ENCODE measurements around the gene SLC38A1.

Gene SLC38A1

GRCh38 chr12:46160981-46161690, 107.7 kb downstream of the SLC38A1 start:
- no peak for DNase-seq

GRCh38 chr12:46160101-46160980, 108.5 kb downstream of the SLC38A1 start:
- DNase-seq, result peak; percentile 44

- no peak for DNase-seq
These were observed 109.4 kb downstream of the SLC38A1 start for GRCh38 chr12:46159309-46159901.

- no peak for DNase-seq
These were observed 110.3 kb downstream of the SLC38A1 start for GRCh38 chr12:46158501-46158900.

GRCh38 chr12:46154221-46154985, 114.4 kb downstream of the SLC38A1 start:
- DNase-seq, result no peak

GRCh38 chr12:46153268-46153872, 115.5 kb downstream of the SLC38A1 start:
- DNase-seq, result peak; percentile 8

- no peak for DNase-seq
These were observed 116.4 kb downstream of the SLC38A1 start for GRCh38 chr12:46152456-46152855.

- DNase-seq, result no peak
These were observed 118.1 kb downstream of the SLC38A1 start for GRCh38 chr12:46150735-46151134.

- no peak for DNase-seq
These were observed 118.9 kb downstream of the SLC38A1 start for GRCh38 chr12:46149905-46150304.

GRCh38 chr12:46149079-46149464, 119.8 kb downstream of the SLC38A1 start:
- no peak for DNase-seq

GRCh38 chr12:46148327-46149078, 120.3 kb downstream of the SLC38A1 start:
- no peak for DNase-seq

GRCh38 chr12:46147144-46147543, 121.7 kb downstream of the SLC38A1 start:
- DNase-seq, result no peak

- no peak for DNase-seq
These were observed 123.0 kb downstream of the SLC38A1 start for GRCh38 chr12:46145881-46146280.

- DNase-seq, result no peak
These were observed 124.4 kb downstream of the SLC38A1 start for GRCh38 chr12:46144433-46144832.

- no peak for DNase-seq
These were observed 132.6 kb downstream of the SLC38A1 start for GRCh38 chr12:46136249-46136648.

- DNase-seq, result no peak
These were observed 133.1 kb downstream of the SLC38A1 start for GRCh38 chr12:46135750-46136149.

GRCh38 chr12:46134852-46135251, 134.0 kb downstream of the SLC38A1 start:
- no peak for DNase-seq

GRCh38 chr12:46134205-46134811, 134.5 kb downstream of the SLC38A1 start:
- DNase-seq, result no peak

- DNase-seq, result no peak
These were observed 135.1 kb downstream of the SLC38A1 start for GRCh38 chr12:46133751-46134150.

Measured in NCI-H146 (cell line).